Transverse colon (tissue), 4 donors: ENCODE measurements around the gene MPP2. TPM values are rescaled to one million over a fixed set of nuclear protein-coding genes. Genes with fewer than 3 reads are reported as not detected.
A peak's percentile ranks its signal among the peaks of the same experiment; 100 is the strongest.

Source experiments
- DNase-seq: peaks from one replicate; pipeline ENCODE4 v3.0.0-alpha.2; 2019
- H3K27ac ChIP-seq, 4 donors: fragments of 200-600 bp; sonication (generic); 2 replicates each; pipeline ENCODE4 v1.5.1; 2016 to 2018; ENCODE audit warnings: inconsistent platforms in 4 of 4
- H3K27me3 ChIP-seq: fragments of 200-600 bp; sonication (generic); 2 replicates; pipeline ENCODE4 v1.5.1; 2017; ENCODE audit warnings: inconsistent platforms
- H3K36me3 ChIP-seq, 4 donors: fragments of 200-600 bp; sonication (generic); 2 replicates each; pipeline ENCODE4 v1.5.1; 2017 to 2019; ENCODE audit warnings: inconsistent platforms in 4 of 4
- H3K4me1 ChIP-seq, 4 donors: fragments of 200-600 bp; sonication (generic); 2 replicates each; pipeline ENCODE4 v1.5.1; 2017 to 2020; ENCODE audit warnings: inconsistent platforms in 4 of 4
- H3K4me3 ChIP-seq, 4 donors: fragments of 200-600 bp; sonication (generic); 1 replicate in 1 of 4; 2 replicates in 3 of 4; pipeline versions ENCODE4 v1.5.1 to v1.6.1; 2017 to 2019; ENCODE audit warnings: inconsistent platforms in 4 of 4
- H3K9me3 ChIP-seq, 2 donors: fragments of 200-600 bp; sonication (generic); 2 replicates each; pipeline ENCODE4 v1.5.1; 2017 to 2019; ENCODE audit warnings: inconsistent platforms in 2 of 2
- CTCF ChIP-seq, 5 experiments: fragments of 200-600 bp in 3 of 5; fragments of 450-650 bp in 2 of 5; sonication (generic) in 3 of 5; IDR thresholded peaks; 1 replicate in 2 of 5; 2 replicates in 3 of 5; pipeline ENCODE4 v1.5.1; 2016 to 2017; ENCODE audit warnings: antibody characterized with exemption in 5 of 5, inconsistent platforms in 3 of 5, mild to moderate bottlenecking in 2 of 5, moderate library complexity in 1 of 5
- EP300 ChIP-seq: sonication (generic); formaldehyde crosslinking; IDR thresholded peaks from one replicate; pipeline ENCODE4 v1.6.1; 2017; ENCODE audit warnings: antibody characterized with exemption, low read depth
- POLR2A ChIP-seq: fragments of 450-650 bp; IDR thresholded peaks from one replicate; pipeline ENCODE4 v1.6.1; 2016; ENCODE audit warnings: antibody characterized with exemption, mild to moderate bottlenecking, moderate library complexity
- POLR2AphosphoS5 ChIP-seq, 3 donors: sonication (generic); formaldehyde crosslinking; IDR thresholded peaks; one replicate each; pipeline ENCODE4 v1.6.1; 2016; ENCODE audit warnings: antibody characterized with exemption in 3 of 3
- WGBS, 2 donors: methylation state at CpG; one replicate each; pipeline ENCODE4 v1.1.5; 2018; ENCODE audit warnings: low coverage in 1 of 2; 5-methylcytosine and 5-hydroxymethylcytosine counted together
- in situ Hi-C, 4 donors: fragments of 200-750 bp; cut with MboI; loops; one replicate each; pipeline versions ENCODE4 v1.15.0 to v1.15.1; 2017; ENCODE audit warnings: low sequenced_read_pairs in 3 of 4, low pct_ligation_motif_present in 1 of 4, low pct_unique_long_range_greater_than_20kb in 1 of 4
- intact Hi-C: fragments of 100-400 bp; cut with DNase I; formaldehyde crosslinking; loops from one replicate; pipeline ENCODE4 v1.15.1; 2023; ENCODE audit warnings: low total_unique reads
- total RNA-seq, 4 donors: library from RNA; depleted of rRNA; stranded (reverse); fragments of >200 nt; gene quantifications; one replicate each; pipeline ENCODE4 v1.1.0, GENCODE V29; 2016

MPP2 gene
- total RNA-seq, 4 donors from 2014 or later: 3.4 to 4.9 (median 4.2) TPM

- Histone ChIP-seq H3K4me3 (peak overlapping the region; percentile 28 to 60 (median 48)), H3K27ac (peak overlapping the region; percentile 84 to 94 (median 85)), H3K9me3 (no peaks in the 10 kb centered on the region), H3K27me3 (peaks cover 61% of the 10 kb centered on the region), H3K36me3 (no peaks in the 10 kb centered on the region), H3K4me1 (peaks cover 12 to 36% (median 26%) of the 10 kb centered on the region in 4 donors)
- TF ChIP-seq POLR2AphosphoS5 (IDR thresholded peaks at IDR 0.05): no peak
- peak; percentile 23 for TF ChIP-seq POLR2A
- no peak for DNase-seq
- intact Hi-C loops (no loop called here), in situ Hi-C loops (no loop called here)
- 4% methylated on average over 19 of the region's 29 CpGs; no CpG with 5 or more reads in 1 of the 2 donors for WGBS, 2 donors
These were observed 348 bp downstream of the MPP2 start for GRCh38 chr17:43906951-43907424.

GRCh38 chr17:43905985-43906852, 1.1 kb downstream of the MPP2 start:
- Histone ChIP-seq H3K27me3 (peaks cover 66% of the 10 kb centered on the region), H3K9me3 (no peaks in the 10 kb centered on the region), H3K36me3 (no peaks in the 10 kb centered on the region), H3K4me1 (peaks cover 12 to 36% (median 26%) of the 10 kb centered on the region in 4 donors), H3K4me3 (peak overlapping the region; percentile 28 to 60 (median 48)), H3K27ac (peak overlapping the region; percentile 84 to 94 (median 85))
- TF ChIP-seq CTCF (IDR thresholded peaks at IDR 0.05): no peak
- 9% methylated on average over 32 of the region's 37 CpGs; no CpG with 5 or more reads in 1 of the 2 donors for WGBS, 2 donors
- intact Hi-C loops: no loop called here
- in situ Hi-C loops: no loop called here
- DNase-seq: peak; percentile 62

- Histone ChIP-seq H3K36me3 (no peaks in the 10 kb centered on the region), H3K4me3 (peak overlapping the region in 1 of 4 donors; percentile 60), H3K9me3 (no peaks in the 10 kb centered on the region), H3K27ac (peak overlapping the region; percentile 84 to 94 (median 85)), H3K4me1 (peaks cover 12 to 42% (median 31%) of the 10 kb centered on the region in 4 donors), H3K27me3 (peaks cover 69% of the 10 kb centered on the region)
- 33% methylated on average over 3 of the region's 3 CpGs; no CpG with 5 or more reads in 1 of the 2 donors for WGBS, 2 donors
- in situ Hi-C loops (no loop called here), intact Hi-C loops (no loop called here)
- no peak for DNase-seq
- TF ChIP-seq POLR2A (no peak), POLR2AphosphoS5 (IDR thresholded peaks at IDR 0.05) (no peak), EP300 (no peak), CTCF (IDR thresholded peaks at IDR 0.05) (no peak)
These were observed 1.8 kb downstream of the MPP2 start for GRCh38 chr17:43905400-43905984.

GRCh38 chr17:43901861-43902589, 5.3 kb downstream of the MPP2 start:
- no peak overlapping the region for H3K27ac ChIP-seq
- intact Hi-C loops: no loop called here
- no peak overlapping the region for H3K4me3 ChIP-seq
- H3K4me1 ChIP-seq: peaks cover 13 to 33% (median 27%) of the 10 kb centered on the region in 4 donors
- no peak for TF ChIP-seq POLR2A
- TF ChIP-seq CTCF (IDR thresholded peaks at IDR 0.05): no peak
- no peak for TF ChIP-seq POLR2AphosphoS5 (IDR thresholded peaks at IDR 0.05)
- no peak for TF ChIP-seq EP300
- DNase-seq: no peak
- 63% methylated on average over 7 of the region's 7 CpGs; no CpG with 5 or more reads in 1 of the 2 donors for WGBS, 2 donors
- peaks cover 44% of the 10 kb centered on the region for H3K27me3 ChIP-seq
- no peaks in the 10 kb centered on the region for H3K9me3 ChIP-seq
- in situ Hi-C loops: no loop called here
- H3K36me3 ChIP-seq: no peaks in the 10 kb centered on the region
